PC-9 (cell line): ENCODE results near the gene SLX9. TPM values are rescaled to one million over a fixed set of nuclear protein-coding genes. Genes with fewer than 3 reads are reported as not detected.

ENCODE experiments used
- BruUV-seq: library from RNA; stranded (reverse); fragments of 400-500 nt; replicated peaks from 2 replicates; lab custom pipeline; 2021; lab: Mats Ljungman, UMichigan
- CTCF ChIA-PET: fragments of 300-600 bp; sonication (Branson Sonifier 250); formaldehyde crosslinking; loops from one replicate; lab custom pipeline; 2022; ENCODE audit warnings: antibody characterized with exemption; lab: Charles Lee
- POLR2A ChIA-PET: fragments of 300-600 bp; sonication (Branson Sonifier 250); formaldehyde crosslinking; loops from one replicate; lab custom pipeline; 2022; ENCODE audit warnings: antibody characterized with exemption; ENCODE audit not compliant: unreplicated experiment; lab: Charles Lee
- DNase-seq, 2 experiments: peaks; one replicate each; pipeline versions ENCODE4 v3.0.0 to v3.0.0-alpha.2; 2015 to 2022; ENCODE audit warnings: mixed read lengths in 1 of 2
- H2AFZ ChIP-seq: fragments of 200-600 bp; sonication (generic); 2 replicates; pipeline ENCODE4 v1.8.1; 2017; ENCODE audit warnings: antibody characterized with exemption
- H3F3A ChIP-seq: fragments of 200-600 bp; sonication (generic); 2 replicates; pipeline ENCODE4 v1.8.1; 2017; ENCODE audit warnings: antibody characterized with exemption, mild to moderate bottlenecking, low read depth; ENCODE audit not compliant: insufficient read depth
- H3K27ac ChIP-seq: fragments of 200-600 bp; sonication (generic); 2 replicates; pipeline ENCODE4 v1.6.1; 2016; ENCODE audit warnings: mixed run types
- H3K27me3 ChIP-seq: fragments of 200-600 bp; sonication (generic); 2 replicates; pipeline ENCODE4 v1.6.1; 2016; ENCODE audit warnings: low read depth, mixed run types; ENCODE audit not compliant: insufficient read depth
- H3K36me3 ChIP-seq: fragments of 200-600 bp; sonication (generic); 2 replicates; pipeline ENCODE4 v1.6.1; 2016; ENCODE audit warnings: low read depth, mixed run types
- H3K4me1 ChIP-seq: fragments of 200-600 bp; sonication (generic); replicated peaks from 2 replicates; pipeline ENCODE4 v1.6.1; 2016; ENCODE audit warnings: mixed run types; ENCODE audit not compliant: insufficient read depth
- H3K4me2 ChIP-seq: fragments of 200-600 bp; sonication (generic); 2 replicates; pipeline ENCODE4 v1.6.1; 2017; ENCODE audit warnings: mixed run types
- H3K4me3 ChIP-seq: fragments of 200-600 bp; sonication (generic); 2 replicates; pipeline ENCODE4 v1.6.1; 2016; ENCODE audit warnings: mixed run types
- H3K79me2 ChIP-seq: fragments of 200-600 bp; sonication (generic); 2 replicates; pipeline ENCODE4 v1.6.1; 2017; ENCODE audit warnings: low read depth, mixed run types
- H3K9me2 ChIP-seq: fragments of 200-600 bp; sonication (generic); 2 replicates; pipeline ENCODE4 v1.8.1; 2017; ENCODE audit warnings: mild to moderate bottlenecking; ENCODE audit not compliant: insufficient read depth
- H3K9me3 ChIP-seq: fragments of 200-600 bp; sonication (generic); 2 replicates; pipeline ENCODE4 v1.8.1; 2016; ENCODE audit warnings: low read depth; ENCODE audit not compliant: insufficient read depth
- H4K20me1 ChIP-seq: fragments of 200-600 bp; sonication (generic); 2 replicates; pipeline ENCODE4 v1.8.1; 2017; ENCODE audit not compliant: insufficient read depth
- CTCF ChIP-seq: fragments of 200-600 bp; sonication (generic); conservative IDR thresholded peaks from 2 replicates; pipeline ENCODE4 v1.6.1; 2017; ENCODE audit warnings: mixed run types, antibody characterized with exemption, mild to moderate bottlenecking, moderate library complexity
- EZH2 ChIP-seq: fragments of 200-600 bp; sonication (generic); IDR thresholded peaks from 2 replicates; pipeline ENCODE4 v1.8.0; 2017; ENCODE audit warnings: antibody characterized with exemption, low read depth
- intact Hi-C: fragments of 100-400 bp; cut with micrococcal nuclease; formaldehyde crosslinking; loops from one replicate; pipeline ENCODE4 v1.10.0; 2022; ENCODE audit not compliant: unreplicated experiment
- total RNA-seq: library from RNA; stranded (reverse); gene quantifications from 2 replicates; pipeline ENCODE4 v1.2.3, GENCODE V29; 2021

The SLX9 gene
- total RNA-seq, 1 experiment from 2014 or later, result 22.8 TPM

GRCh38 chr21:44910229-44911067, 29.4 kb upstream of the SLX9 start:
- no peaks in the 10 kb centered on the region for H3K27me3 ChIP-seq
- intact Hi-C loops, result loop anchor here (5.0 kb wide), 1 partner anchor 38 kb away; the partner anchor contains the start of gene PTTG1IP
- H2AFZ ChIP-seq, result no peak overlapping the region
- peaks cover 22% of the 10 kb centered on the region; the same call in 1 of the 2 replicates for H3F3A ChIP-seq
- H3K9me3 ChIP-seq, result no peaks in the 10 kb centered on the region
- DNase-seq, result no peak
- H3K4me2 ChIP-seq, result peak overlapping the region; percentile 60; the same call in 1 of the 2 replicates
- TF ChIP-seq EZH2, result no peak
- H4K20me1 ChIP-seq, result no peaks in the 10 kb centered on the region
- BruUV-seq, result no TSS peak
- H3K9me2 ChIP-seq, result no peaks in the 10 kb centered on the region
- H3K79me2 ChIP-seq, result peaks cover 3% of the 10 kb centered on the region
- H3K36me3 ChIP-seq, result no peaks in the 10 kb centered on the region
- H3K4me3 ChIP-seq, result no peak overlapping the region
- CTCF ChIA-PET, result interaction anchor here (1.1 kb wide), 1 partner anchor 17 kb away, joined by 3 read pairs; no protein-coding TSS in a partner anchor
- no peak overlapping the region for H3K27ac ChIP-seq
- POLR2A ChIA-PET, result interaction anchor here (0.7 kb wide), 1 partner anchor 604 kb away, joined by 4 read pairs; no protein-coding TSS in a partner anchor
- peaks cover 46% of the 10 kb centered on the region for H3K4me1 ChIP-seq

GRCh38 chr21:44911068-44911383, 28.8 kb upstream of the SLX9 start:
- H3K36me3 ChIP-seq, result no peaks in the 10 kb centered on the region
- no peaks in the 10 kb centered on the region for H3K9me3 ChIP-seq
- peaks cover 28% of the 10 kb centered on the region; the same call in 1 of the 2 replicates for H3F3A ChIP-seq
- H2AFZ ChIP-seq, result no peak overlapping the region
- no peak for DNase-seq
- BruUV-seq, result no TSS peak
- H3K4me2 ChIP-seq, result peak overlapping the region; percentile 60
- no peaks in the 10 kb centered on the region for H3K27me3 ChIP-seq
- H3K9me2 ChIP-seq, result no peaks in the 10 kb centered on the region
- intact Hi-C loops, result loop anchor here (5.0 kb wide), 1 partner anchor 39 kb away; the partner anchor contains the start of gene PTTG1IP
- H3K79me2 ChIP-seq, result peaks cover 7% of the 10 kb centered on the region
- TF ChIP-seq CTCF, result no peak
- TF ChIP-seq EZH2, result no peak
- ChIA-PET POLR2A (interaction anchor here (0.6 to 0.7 kb wide), 3 partner anchors 25 to 604 kb away, joined by 4 read pairs; no protein-coding TSS in a partner anchor), CTCF (interaction anchor here (0.6 to 1.1 kb wide), 3 partner anchors 10 to 22 kb away, joined by 3 to 16 read pairs (median 3); no protein-coding TSS in a partner anchor)
- no peaks in the 10 kb centered on the region for H4K20me1 ChIP-seq
- H3K4me1 ChIP-seq, result peaks cover 52% of the 10 kb centered on the region
- H3K27ac ChIP-seq, result peak overlapping the region; percentile 74
- H3K4me3 ChIP-seq, result no peak overlapping the region

GRCh38 chr21:44911384-44912157, 28.3 kb upstream of the SLX9 start:
- peaks cover 33% of the 10 kb centered on the region for H3F3A ChIP-seq
- no peaks in the 10 kb centered on the region for H3K9me3 ChIP-seq
- CTCF ChIA-PET, result interaction anchor here (0.6 to 1.1 kb wide), 4 partner anchors 10 to 28 kb away, joined by 3 to 16 read pairs (median 3); no protein-coding TSS in a partner anchor
- peaks cover 57% of the 10 kb centered on the region for H3K4me1 ChIP-seq
- POLR2A ChIA-PET, result interaction anchor here (0.5 to 0.7 kb wide), 4 partner anchors 16 to 605 kb away, joined by 4 to 5 read pairs (median 4); no protein-coding TSS in a partner anchor
- H2AFZ ChIP-seq, result no peak overlapping the region
- intact Hi-C loops, result loop anchor here (5.0 kb wide), 1 partner anchor 39 kb away; the partner anchor contains the start of gene PTTG1IP
- H3K79me2 ChIP-seq, result peaks cover 7% of the 10 kb centered on the region
- peak overlapping the region; percentile 74 for H3K27ac ChIP-seq
- H3K9me2 ChIP-seq, result no peaks in the 10 kb centered on the region
- no peak for TF ChIP-seq EZH2
- TF ChIP-seq CTCF, result peak; percentile 76
- peak overlapping the region; percentile 60 for H3K4me2 ChIP-seq
- no TSS peak for BruUV-seq
- H4K20me1 ChIP-seq, result no peaks in the 10 kb centered on the region
- DNase-seq, result peak; percentile 84
- no peaks in the 10 kb centered on the region for H3K36me3 ChIP-seq
- H3K27me3 ChIP-seq, result no peaks in the 10 kb centered on the region
- H3K4me3 ChIP-seq, result no peak overlapping the region
